ENCODE results near the gene RABGAP1L.
A peak's percentile ranks its signal among the peaks of the same experiment; 100 is the strongest.
"Not testable (repeated sequence)": the region's sequence is repeated elsewhere in the genome, so short reads cannot be mapped to it uniquely, and the experiment has no call there.

Gene RABGAP1L

GRCh38 chr1:174153825-174154107 is 5.6 kb upstream of the RABGAP1L start:
- no peak for DNase-seq (ENCODE audit: low spot score)

DNA sequence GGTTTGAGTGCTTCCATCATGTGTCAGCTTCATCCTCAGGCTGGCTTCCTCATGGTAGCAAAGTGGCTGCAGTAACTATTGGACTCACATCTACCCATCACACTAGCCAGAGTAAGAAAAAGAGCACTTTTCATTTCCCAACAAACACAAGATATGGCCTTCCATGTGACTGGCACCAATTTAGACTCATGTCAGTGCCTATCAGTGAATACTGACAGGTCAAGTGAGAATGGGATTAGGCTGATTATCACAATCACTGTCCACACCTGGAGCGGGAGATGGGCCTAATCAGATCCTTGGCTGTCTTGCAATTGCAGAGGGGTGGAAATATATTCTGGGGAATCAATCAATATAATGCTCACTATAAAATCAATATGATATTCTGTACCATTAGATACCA is 2.9 kb upstream of the RABGAP1L start:
- no peak for DNase-seq (ENCODE audit: low spot score)

GRCh38 chr1:174157157-174157806 is 2.0 kb upstream of the RABGAP1L start:
- DNase-seq (ENCODE audit: low spot score): no peak

DNA sequence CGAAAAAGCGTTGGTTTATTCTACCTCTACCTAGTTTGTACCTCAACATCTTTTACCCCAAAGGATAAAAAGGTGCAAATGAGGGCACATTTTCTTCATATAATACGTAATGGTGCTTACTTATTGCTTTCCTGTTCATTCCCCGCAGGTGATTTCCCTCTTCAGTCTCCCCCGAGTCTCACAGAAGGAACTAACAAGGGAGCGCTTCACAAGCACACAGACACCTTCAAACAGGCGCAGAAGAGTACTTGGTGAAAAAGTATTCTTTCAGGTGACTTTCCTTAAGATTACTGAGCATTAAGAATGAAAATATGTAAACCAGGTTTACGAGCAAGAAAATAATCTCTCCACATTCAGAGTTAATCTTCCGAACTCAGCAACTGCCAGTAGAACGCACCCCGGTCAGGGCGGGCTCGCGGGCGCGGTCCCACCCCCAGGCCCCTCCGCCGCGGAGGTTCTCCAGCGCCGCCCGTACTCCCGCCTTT is 511 bp upstream of the RABGAP1L start:
- peak; percentile 42 for DNase-seq (ENCODE audit: low spot score)

DNA sequence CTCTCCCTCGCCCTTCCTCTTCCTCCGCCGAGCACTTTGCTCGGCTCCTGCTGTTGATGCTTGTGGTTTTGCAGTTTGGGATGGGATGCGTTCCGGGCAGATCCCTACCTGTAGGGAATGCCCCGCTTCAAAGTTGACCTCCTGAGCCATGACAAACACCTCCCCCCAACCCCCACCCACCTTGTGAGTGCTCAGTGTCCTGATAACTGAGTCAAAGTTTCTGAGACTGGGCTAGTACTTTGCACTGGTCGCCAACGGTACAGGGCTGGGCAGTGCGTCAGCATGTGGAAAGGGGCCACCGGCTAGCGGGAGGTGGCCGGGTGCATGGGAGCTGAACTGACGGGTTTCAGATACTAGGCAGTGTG is 771 bp downstream of the RABGAP1L start:
- peak; percentile 62 for DNase-seq (ENCODE audit: low spot score)

DNA sequence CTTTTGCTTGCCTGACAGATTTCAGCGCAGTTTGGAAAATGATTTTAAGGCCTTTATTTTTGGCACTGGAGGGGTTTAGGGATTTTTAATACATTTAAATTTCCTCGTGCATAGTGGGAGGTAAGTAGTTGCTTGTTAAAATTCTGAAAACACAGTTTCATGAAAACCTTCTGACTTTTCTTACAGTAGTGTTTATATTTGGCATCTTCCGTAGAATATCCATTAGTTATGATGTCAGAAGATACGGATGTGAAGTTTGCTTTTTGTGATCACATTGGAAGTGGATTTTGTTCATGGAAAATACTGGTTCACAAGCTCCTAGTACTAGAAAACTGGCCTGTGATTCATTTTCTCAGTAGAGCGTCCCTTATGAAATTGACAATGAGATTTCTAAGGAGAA is 1.3 kb downstream of the RABGAP1L start:
- DNase-seq (ENCODE audit: low spot score): no peak

- no peak for DNase-seq (ENCODE audit: low spot score)
Measured at GRCh38 chr1:174161813-174162212, 2.5 kb downstream of the RABGAP1L start.

DNA sequence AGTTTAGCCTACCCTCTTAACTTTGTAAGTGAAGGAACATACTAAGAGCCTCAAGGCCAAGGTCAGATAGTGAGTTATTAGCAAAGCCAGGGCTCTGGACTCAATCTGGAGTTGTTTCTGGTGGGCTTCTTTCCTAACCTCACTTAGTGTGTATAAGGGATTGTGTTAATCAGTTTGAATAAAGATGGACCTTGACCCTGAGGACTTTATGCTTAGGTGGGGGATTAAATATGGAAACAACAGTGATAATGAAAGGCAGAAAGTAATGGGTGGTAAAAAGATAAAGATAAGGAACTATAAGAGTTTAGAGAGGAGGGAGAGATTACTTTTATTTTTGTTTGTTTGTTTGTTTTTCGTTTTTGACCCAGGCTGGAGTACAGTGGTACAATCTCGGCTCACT is 5.5 kb downstream of the RABGAP1L start:
- DNase-seq (ENCODE audit: low spot score): no peak

DNA sequence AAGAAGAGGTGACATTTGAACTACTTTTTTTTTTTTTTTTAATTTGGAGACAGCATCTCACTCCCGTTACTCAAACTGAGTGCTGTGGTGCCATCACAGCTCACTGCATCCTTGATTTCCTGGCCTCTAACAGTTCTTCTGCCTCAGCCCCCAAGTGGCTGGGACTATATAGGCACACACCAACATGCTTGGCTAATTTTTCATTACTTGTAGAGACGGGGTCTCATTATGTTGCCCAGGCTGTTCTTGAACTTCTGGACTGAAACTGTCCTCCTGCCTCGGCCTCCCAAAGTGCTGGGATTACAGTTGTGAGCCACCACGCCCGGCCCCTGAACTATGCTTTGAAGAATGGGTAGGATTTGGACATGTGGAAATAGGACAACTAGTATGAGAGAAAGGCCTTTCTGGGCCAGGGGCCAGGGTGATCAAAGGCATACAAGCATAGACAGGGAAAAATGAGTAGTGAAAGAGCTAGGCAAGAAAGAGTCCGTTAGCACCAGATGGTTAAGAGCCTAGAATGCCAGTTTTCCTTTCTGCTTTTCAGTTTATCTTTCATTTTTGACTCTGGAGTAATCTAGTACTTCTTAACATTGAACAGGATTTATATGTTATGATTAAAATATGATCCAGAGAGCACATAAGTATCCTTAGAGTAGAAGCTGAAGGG is 6.3 kb downstream of the RABGAP1L start:
- no peak for DNase-seq (ENCODE audit: low spot score)

DNA sequence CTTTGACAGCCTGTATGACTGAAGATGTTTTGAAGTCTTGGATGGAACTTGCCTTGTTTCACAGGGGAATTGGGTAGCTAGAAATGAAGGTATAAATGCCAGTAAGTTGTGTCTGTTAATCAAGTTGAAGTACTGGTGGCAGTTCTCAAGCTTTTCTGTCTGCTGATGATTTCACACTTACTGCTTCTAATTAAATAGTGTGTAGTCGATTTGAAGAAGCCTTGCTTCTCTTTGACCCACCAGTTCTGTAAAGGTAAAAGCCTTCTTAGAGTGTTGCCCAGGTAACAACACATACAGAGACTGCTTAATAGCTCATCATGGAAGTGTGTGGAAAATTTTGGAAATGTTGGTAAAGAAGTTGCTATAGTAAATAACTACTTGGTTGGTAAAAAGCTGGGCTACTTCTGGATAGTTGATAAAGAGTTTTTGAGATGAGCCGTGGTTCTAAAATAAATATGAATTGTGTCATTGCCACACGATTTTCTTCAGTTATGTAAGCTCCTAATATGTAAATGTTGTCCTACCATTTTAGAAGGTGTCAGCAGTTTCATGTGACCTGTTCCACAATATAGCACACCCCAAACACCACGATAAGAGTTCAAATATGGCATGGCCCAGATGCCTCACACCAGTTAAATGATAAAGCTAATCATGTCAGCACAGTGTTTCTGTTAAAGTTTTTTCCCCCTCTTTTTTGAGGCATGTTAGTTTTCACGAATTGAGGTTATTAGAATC is 7.4 kb downstream of the RABGAP1L start:
- no peak for DNase-seq (ENCODE audit: low spot score)

- no peak for DNase-seq (ENCODE audit: low spot score)
Measured at GRCh38 chr1:174167265-174167803, 8.0 kb downstream of the RABGAP1L start.

DNA sequence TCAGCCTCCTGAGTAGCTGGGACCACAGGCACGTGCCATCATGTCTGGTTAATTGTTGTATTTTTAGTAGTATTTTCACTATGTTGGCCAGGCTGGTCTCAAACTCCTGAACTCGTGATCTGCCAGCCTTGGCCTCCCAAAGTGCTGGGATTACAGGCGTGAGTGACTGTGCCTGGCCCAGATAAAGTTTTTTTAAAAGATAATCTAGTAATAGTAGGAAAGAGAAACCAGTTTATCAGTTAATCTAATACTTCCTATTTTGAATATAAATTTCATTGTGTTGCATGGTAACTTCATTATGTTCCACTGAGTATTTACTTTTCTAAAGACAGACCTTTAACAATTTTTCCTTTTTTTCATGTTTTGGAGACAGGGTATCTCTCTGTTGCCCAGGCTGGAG is 10.0 kb downstream of the RABGAP1L start:
- DNase-seq (ENCODE audit: low spot score): no peak

GRCh38 chr1:174171073-174171472 is 11.8 kb downstream of the RABGAP1L start:
- DNase-seq (ENCODE audit: low spot score): no peak

DNA sequence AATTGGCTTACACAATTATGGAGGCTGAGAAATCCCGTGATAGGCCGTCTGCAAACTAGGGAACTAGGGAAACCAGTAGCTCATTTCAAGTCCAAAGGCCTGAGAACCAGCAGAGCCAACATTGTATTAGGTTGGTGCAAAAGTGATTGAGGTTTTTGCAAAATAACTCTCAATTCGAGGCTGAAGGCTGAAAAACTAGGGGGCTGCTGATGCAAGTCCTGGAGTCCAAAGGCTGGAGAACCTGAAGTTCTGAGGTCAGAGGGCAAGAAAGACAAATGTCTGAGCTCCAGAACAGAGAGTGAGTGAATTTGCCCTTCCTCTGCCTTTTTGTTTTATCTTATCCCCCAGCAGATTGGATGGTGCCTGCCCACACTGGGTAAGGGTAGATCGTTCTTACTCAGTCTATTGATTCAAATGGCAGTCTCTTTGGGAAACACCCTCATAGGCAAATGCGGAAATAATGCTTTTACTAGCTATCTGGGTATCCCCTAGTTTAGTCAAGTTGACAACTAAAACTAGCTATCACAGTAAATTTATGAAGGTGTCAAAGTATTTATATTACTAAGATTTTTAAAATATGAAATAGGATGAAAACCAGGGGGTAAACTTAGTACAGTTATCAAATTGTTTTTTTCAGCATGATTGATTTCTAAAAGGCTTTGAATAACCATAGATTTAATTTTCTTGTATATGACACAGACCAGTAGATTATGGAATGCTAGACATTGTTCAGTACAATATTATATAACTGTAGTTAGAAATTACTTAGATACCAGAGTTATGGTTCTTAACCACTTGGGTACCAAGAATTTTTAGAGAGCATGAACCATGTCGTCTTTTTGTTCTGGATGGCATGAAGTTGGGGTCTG is 15.4 kb downstream of the RABGAP1L start:
- no peak for DNase-seq (ENCODE audit: low spot score)

GRCh38 chr1:174178459-174178858 is 19.1 kb downstream of the RABGAP1L start:
- DNase-seq (ENCODE audit: low spot score): not testable (repeated sequence)

DNA sequence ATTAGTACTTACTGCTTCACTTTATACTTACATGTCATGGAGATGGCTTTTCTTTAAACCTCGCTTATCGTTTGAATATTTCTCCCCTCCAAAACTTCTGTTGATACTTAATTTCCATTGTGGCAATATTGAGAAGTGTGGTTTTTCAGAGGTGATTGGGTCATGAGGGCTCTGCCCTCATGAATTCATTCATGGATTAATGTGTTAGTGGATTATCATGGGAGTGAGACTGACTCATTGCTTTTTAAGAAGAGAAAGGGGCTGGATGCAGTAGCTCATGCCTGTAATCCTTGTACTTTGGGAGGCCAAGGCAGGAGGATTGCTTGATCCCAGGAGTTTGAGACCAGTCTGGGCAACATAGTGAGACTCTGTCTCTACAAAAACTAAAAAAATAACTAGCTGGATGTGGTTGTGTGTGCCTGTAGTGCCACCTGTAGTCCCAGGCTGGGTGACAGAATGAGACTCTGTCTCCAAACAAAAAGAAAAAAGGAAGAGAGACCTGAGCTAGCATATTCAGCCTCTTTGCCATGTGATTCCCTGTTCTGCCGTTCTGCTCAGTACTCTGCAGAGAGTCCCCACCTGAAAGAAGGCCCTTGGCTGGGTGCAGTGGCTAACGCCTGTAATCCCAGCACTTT is 30.2 kb downstream of the RABGAP1L start:
- DNase-seq (ENCODE audit: low spot score): no peak

DNA sequence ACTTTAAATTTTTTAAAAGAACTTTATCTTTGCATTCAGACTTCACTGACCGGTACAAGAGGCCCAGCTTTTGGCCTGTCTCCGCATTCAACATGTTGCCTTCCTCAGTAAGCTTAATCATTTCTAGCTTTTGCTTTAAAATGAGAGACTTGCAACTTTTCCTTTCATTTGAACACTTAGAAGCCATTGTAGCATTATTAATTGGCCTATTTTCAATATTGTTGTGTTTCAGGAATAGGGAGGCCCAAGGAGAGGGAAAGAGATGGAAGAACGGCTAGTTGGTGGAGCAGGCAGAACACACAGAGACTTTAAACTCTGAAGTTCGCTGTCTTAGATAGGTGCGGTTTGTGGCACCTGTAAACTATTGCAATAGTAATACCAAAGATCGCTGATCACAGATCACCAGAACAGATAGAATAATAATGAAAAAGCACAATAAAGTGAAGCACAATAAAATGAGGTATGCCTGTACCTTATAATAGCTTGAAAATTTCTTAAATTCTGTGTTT is 31.4 kb downstream of the RABGAP1L start:
- no peak for DNase-seq (ENCODE audit: low spot score)

GRCh38 chr1:174191349-174191862 is 32.1 kb downstream of the RABGAP1L start:
- no peak for DNase-seq (ENCODE audit: low spot score)

DNA sequence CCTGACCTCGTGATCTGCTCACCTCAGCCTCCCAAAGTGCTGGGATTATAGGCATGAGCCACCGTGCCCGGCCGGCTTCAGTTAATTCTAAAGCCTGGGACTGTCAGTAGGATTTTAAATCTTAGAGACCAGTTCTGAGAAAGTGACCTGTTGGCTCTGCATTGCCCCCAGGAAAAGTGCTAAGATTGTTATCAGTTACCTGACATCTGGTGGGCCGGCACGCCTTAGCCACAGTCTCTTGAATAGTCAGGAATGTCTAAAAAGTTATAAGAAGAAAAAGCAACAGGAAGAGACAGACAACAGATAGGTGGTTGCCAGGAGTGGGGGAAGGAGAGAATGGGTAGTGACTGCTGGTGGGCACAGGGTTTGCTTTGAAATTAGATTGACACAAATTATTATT is 35.1 kb downstream of the RABGAP1L start:
- no peak for DNase-seq (ENCODE audit: low spot score)

- no peak for DNase-seq (ENCODE audit: low spot score)
Measured at GRCh38 chr1:174197088-174197487, 37.8 kb downstream of the RABGAP1L start.

DNA sequence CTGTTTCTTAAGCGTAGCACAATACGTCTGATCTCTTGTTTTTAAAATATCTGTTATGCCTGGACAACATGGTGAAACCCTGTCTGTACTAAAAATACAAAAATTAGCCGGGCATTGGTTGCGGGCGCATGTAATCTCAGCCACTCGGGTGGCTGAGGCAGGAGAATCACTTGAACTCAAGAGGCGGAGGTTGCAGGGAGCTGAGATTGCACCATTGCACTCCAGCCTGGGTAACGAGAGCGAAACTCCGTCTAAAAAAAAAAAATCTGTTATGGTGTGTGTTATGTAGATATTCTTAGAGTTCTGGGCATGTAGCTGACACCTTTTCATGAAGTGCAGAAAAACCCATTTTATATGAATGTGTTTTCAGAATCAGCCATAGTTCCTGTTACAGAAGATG is 38.2 kb downstream of the RABGAP1L start:
- no peak for DNase-seq (ENCODE audit: low spot score)

Data from SW480 (cell line).